ENCODE data around the gene LMO3.

The LMO3 gene

GRCh38 chr12:16613199-16613598 lies 7.2 kb upstream of the LMO3 start:
- TF ChIP-seq CTCF (IDR thresholded peaks at IDR 0.05; ENCODE audit: extremely low read depth, insufficient read depth, missing control alignments): no peak
- in situ Hi-C loops (cut with MboI; ENCODE audit: low pct_unique_long_range_greater_than_20kb, low sequenced_read_pairs, unreplicated experiment): no loop called here
- no peak for DNase-seq (ENCODE audit: low spot score)

- no peak for DNase-seq (ENCODE audit: low spot score)
- TF ChIP-seq CTCF (IDR thresholded peaks at IDR 0.05; ENCODE audit: extremely low read depth, insufficient read depth, missing control alignments): no peak
- in situ Hi-C loops (cut with MboI; ENCODE audit: low pct_unique_long_range_greater_than_20kb, low sequenced_read_pairs, unreplicated experiment): no loop called here
Observed at GRCh38 chr12:16612647-16613046, 6.7 kb upstream of the LMO3 start.

- TF ChIP-seq CTCF (IDR thresholded peaks at IDR 0.05; ENCODE audit: extremely low read depth, insufficient read depth, missing control alignments): no peak
- in situ Hi-C loops (cut with MboI; ENCODE audit: low pct_unique_long_range_greater_than_20kb, low sequenced_read_pairs, unreplicated experiment): no loop called here
- no peak for DNase-seq (ENCODE audit: low spot score)
Observed at GRCh38 chr12:16611146-16611545, 5.2 kb upstream of the LMO3 start.

GRCh38 chr12:16610743-16611142 lies 4.8 kb upstream of the LMO3 start:
- in situ Hi-C loops (cut with MboI; ENCODE audit: low pct_unique_long_range_greater_than_20kb, low sequenced_read_pairs, unreplicated experiment): no loop called here
- no peak for TF ChIP-seq CTCF (IDR thresholded peaks at IDR 0.05; ENCODE audit: extremely low read depth, insufficient read depth, missing control alignments)
- DNase-seq (ENCODE audit: low spot score): no peak

- TF ChIP-seq CTCF (IDR thresholded peaks at IDR 0.05; ENCODE audit: extremely low read depth, insufficient read depth, missing control alignments): no peak
- DNase-seq (ENCODE audit: low spot score): no peak
- in situ Hi-C loops (cut with MboI; ENCODE audit: low pct_unique_long_range_greater_than_20kb, low sequenced_read_pairs, unreplicated experiment): no loop called here
Observed at GRCh38 chr12:16610001-16610585, 4.1 kb upstream of the LMO3 start.

GRCh38 chr12:16608946-16609539 lies 3.1 kb upstream of the LMO3 start:
- DNase-seq (ENCODE audit: low spot score): no peak
- no peak for TF ChIP-seq CTCF (IDR thresholded peaks at IDR 0.05; ENCODE audit: extremely low read depth, insufficient read depth, missing control alignments)
- in situ Hi-C loops (cut with MboI; ENCODE audit: low pct_unique_long_range_greater_than_20kb, low sequenced_read_pairs, unreplicated experiment): no loop called here

Measured in GM13977 (cell line).